Natural killer cell treated with Interleukin-12 subunit alpha and Interleukin-12 subunit beta and Interleukin-15 and Interleukin-18, amount 100 ng/mL, for 72 hours (primary cell): ENCODE measurements around the gene TRIM8. TPM values are rescaled to one million over a fixed set of nuclear protein-coding genes. Genes with fewer than 3 reads are reported as not detected.

Source experiments
- ATAC-seq, 2 donors: fragments of 150-1000 bp; cut with Tn5 transposase in 1 of 2; sonication (Bioruptor Pico), chemical (Tn5 transposase) in 1 of 2; 2 replicates each; pipeline ENCODE4 v1.10.0; 2021
- DNase-seq: peaks from one replicate; pipeline ENCODE4 v3.0.0; 2022; ENCODE audit warnings: low spot score
- H3K27ac Mint-ChIP-seq, 2 donors: 1 replicate in 1 of 2; 2 replicates in 1 of 2; pipeline ENCODE4 v1.8.0; 2022; ENCODE audit warnings: mixed read lengths in 2 of 2, mild to moderate bottlenecking in 1 of 2, moderate library complexity in 1 of 2
- H3K27me3 Mint-ChIP-seq, 2 donors: 1 replicate in 1 of 2; 2 replicates in 1 of 2; pipeline ENCODE4 v1.8.0; 2022; ENCODE audit warnings: mixed read lengths in 2 of 2
- H3K36me3 Mint-ChIP-seq: one replicate; pipeline ENCODE4 v1.8.0; 2022; ENCODE audit warnings: mixed read lengths
- H3K4me1 Mint-ChIP-seq, 2 donors: 1 replicate in 1 of 2; 2 replicates in 1 of 2; pipeline ENCODE4 v1.8.0; 2022; ENCODE audit warnings: low read depth in 2 of 2, mixed read lengths in 2 of 2, mild to moderate bottlenecking in 1 of 2
- H3K4me3 Mint-ChIP-seq: one replicate; pipeline ENCODE4 v1.8.0; 2022; ENCODE audit warnings: mixed read lengths
- H3K9me3 Mint-ChIP-seq: 2 replicates; pipeline ENCODE4 v1.8.0; 2022; ENCODE audit warnings: mixed read lengths
- total RNA-seq, 2 donors: library from RNA; stranded (reverse); gene quantifications; one replicate each; pipeline ENCODE4 v1.2.3, GENCODE V29; 2022

The TRIM8 gene
- total RNA-seq, 2 donors from 2014 or later: 50.2 to 78.5 TPM

DNA sequence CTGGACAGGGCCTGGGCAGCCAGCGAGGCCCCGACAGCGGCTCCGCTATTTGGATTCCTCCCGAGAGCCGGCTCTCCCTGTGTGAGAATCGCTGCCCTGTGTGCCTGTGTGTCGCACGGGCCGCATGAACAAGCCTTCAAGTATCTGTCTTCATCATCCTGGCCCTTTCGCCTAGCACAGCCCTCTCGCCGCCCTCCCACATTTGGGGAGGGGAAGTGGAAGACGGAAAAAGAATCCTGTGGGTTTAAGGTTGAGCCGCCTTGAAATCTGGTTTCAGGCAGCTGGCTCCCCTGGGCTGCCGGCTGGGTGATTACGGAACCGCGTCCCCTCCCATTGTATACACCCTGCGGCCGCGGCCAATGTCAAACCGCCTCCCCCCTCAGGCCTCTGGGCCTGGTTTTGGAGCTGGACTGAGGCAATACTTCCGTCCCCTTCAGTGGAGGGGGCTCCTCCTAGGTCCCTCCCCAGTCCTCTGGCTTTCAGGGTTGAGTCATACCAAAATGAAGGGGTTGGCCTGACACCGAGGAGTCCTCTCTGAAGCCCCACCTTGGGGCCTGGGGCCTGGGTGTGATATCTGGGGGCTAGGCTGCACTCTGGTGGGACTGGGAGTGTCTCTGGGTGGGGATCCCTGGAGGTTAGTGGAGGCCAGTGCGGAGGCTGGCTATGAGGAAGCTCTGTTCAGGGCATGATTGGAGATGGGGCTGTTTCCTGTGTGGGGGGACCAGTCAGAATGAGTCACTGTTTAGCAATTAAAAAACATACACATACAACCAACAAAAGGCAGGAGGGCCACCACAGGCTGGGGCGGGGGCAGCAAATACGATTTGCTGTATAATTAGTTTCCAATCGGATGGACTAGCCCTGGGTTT, 1.7 kb downstream of the TRIM8 start:
- Mint-ChIP-seq H3K9me3 (no peaks in the 10 kb centered on the region), H3K27me3 (no peaks in the 10 kb centered on the region), H3K36me3 (no peaks in the 10 kb centered on the region), H3K27ac (peak overlapping the region; percentile 93 to 98), H3K4me3 (peak overlapping the region; percentile 87), H3K4me1 (peaks cover 46 to 56% of the 10 kb centered on the region in 2 donors)
- peak; percentile 91 for DNase-seq
- ATAC-seq: peak; percentile 69 to 80

DNA sequence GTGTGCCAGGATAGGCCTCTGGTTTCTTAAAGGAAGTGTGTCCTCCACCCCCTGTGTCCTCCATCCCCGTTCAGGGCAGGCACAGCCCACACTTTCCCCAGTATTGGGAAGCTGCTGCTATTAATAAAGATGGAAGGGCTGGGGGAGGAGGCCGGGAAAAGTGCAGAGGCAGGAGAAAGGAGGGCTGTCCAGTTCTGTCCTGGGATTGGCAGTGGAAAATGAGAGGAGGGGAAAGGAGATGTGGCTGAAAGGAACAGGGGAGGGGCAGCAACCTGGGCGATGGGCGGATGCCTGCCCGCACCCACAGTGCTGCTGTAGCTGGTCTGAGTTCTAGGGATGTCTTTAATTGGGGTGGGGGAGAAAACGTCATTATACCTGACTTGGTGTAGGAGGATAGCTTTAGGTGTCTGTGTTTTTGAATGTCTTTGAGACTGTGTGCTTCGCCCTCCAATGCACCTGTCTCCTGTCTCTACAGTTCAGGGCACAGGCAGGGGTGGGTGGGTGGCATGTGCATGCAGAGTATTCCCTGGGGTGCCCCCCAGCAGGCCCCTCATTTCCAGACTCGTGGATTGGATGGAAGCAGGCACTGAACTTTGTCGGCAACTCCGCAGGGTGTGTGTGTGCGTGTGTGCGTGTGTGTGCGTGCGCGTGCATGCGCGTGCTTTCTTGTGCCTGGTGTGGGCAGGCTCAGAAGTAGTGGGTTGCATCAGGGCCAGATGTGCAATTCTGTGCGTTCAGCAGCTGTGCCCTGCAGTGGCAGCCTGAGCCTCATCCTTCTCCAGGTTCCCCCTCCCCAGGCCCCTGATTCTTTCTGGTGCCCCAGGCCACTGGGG, 2.5 kb downstream of the TRIM8 start:
- Mint-ChIP-seq H3K4me3 (peak overlapping the region; percentile 87), H3K27me3 (no peaks in the 10 kb centered on the region), H3K4me1 (peaks cover 48 to 57% of the 10 kb centered on the region in 2 donors), H3K27ac (peak overlapping the region; percentile 93 to 98), H3K9me3 (no peaks in the 10 kb centered on the region), H3K36me3 (no peaks in the 10 kb centered on the region)
- DNase-seq (no peak), ATAC-seq (no peak)

DNA sequence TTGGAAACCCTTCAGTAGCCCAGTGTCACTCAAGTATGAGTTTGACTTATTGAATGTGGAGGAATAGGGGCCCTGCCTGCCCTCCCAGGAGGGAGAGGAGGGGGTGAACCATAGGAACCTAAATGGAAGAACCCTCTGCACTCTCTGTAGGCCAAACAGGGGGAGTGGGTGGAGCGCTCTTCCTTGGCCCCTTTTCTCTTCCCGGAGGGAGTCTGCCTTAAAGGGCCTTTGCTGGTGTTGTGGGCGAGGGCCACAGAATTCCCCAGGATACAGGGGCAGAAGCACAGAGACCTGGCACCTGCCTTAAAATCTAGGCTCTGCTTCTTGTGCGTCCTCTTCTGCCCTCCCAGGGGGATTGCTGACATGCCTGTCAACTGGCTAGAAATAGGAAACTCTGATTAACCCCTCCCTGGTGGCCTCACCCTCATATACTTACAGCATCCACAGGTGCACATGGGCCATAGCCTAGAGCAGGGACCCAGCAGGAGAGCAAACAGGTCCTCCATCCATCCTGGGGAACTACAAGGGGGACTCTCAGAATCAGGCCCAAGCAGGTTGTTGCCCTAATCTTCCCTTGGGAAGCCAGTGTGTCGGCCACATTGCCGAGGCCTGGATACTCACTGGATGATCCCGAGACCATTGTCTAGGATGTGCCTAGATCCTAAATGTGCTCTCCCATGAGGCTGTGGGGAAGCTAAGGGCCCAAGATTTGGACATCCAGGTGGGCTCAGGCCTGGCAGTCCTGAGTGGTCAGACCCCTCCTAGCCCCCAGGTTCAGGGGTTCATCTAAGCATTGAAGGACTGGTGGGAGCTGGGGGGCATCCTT, 3.4 kb downstream of the TRIM8 start:
- H3K27ac Mint-ChIP-seq: peak overlapping the region; percentile 93 to 98

DNA sequence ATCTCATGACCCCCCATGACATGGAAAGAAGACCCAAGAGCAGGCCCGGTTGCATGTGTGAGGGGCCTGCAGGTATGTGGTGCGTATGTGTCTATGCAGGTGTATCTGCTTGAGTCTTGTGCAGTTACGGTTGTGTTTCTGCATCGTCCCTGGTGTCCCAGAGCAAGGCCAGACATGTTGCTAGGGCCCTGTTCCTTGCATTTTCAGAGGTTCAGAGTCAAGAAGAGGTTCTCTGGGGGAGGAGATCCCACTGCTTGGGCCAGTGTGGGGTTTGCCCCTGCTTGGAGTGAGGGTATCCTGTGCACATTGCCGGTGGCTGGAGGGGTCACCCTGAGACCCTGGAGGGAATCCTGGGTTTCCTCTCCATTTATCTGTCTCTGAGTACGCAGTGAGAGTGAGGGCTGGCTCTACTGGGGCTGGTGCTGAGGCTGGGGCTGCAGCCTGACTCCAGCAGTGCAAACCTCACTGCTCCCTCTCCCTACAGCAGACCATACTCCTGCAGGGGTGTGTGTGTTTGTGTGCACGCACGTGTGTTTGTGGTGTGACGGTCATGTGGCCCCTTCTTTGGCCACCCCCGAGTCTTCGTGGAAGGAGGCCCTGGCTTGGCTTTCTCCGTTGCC, 4.1 kb downstream of the TRIM8 start:
- H3K27ac Mint-ChIP-seq: peak overlapping the region; percentile 93 to 98
- H3K27me3 Mint-ChIP-seq: no peaks in the 10 kb centered on the region
- no peaks in the 10 kb centered on the region for H3K36me3 Mint-ChIP-seq
- no peak for DNase-seq
- H3K9me3 Mint-ChIP-seq: no peaks in the 10 kb centered on the region
- H3K4me3 Mint-ChIP-seq: peak overlapping the region; percentile 87
- ATAC-seq: no peak
- H3K4me1 Mint-ChIP-seq: peaks cover 61 to 69% of the 10 kb centered on the region in 2 donors

More for the DNA sequence above, 3.4 kb downstream of the TRIM8 start:
- peak overlapping the region; percentile 87 for H3K4me3 Mint-ChIP-seq
- DNase-seq (no peak), ATAC-seq (no peak)
- H3K27me3 Mint-ChIP-seq: no peaks in the 10 kb centered on the region
- peaks cover 54 to 63% of the 10 kb centered on the region in 2 donors for H3K4me1 Mint-ChIP-seq
- H3K36me3 Mint-ChIP-seq: no peaks in the 10 kb centered on the region
- no peaks in the 10 kb centered on the region for H3K9me3 Mint-ChIP-seq

DNA sequence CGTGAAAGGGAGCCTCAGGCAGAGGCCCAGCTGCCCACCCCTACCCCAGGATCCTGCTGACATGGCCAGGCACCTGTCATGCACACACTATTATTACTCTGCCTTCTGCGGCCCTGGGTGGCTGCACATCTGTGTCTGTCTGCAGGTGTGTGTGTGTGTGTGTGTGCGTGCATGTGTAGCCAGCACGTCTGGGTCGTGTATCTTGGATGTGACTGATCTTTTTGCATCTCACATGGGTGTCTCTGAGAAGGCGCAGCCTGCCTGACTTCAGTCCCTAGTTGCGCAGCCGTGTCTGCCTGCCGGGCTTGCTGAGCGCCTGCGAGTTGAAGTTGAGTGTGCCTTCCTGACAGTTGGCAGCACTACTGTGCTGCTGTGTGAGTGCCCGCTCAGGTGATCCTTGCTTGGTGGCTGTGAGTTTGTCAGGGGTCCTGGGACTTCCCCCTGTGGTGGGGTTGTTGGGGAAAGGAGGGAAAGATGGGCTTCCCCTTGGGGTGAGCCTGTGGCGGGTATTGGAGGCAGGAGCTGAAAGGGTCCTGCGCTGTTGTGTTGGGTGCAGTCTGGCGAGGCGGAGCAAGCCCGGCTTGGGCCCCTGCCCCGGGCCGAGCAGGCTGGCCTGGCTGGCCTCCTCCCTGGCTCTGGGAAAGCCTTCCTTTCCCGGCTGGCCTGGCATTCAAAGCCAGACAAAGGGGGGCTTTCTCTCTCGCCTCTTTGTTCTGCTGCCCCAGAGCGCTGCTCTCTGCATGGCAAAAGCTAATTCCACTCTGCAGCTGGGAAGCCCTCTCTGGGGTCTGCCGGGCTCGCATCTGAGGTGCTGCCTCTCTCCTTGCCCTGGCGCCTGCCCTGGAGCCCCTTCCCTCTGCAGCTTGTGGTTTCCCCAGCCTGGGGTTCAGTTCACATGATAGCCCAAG, 4.9 kb downstream of the TRIM8 start:
- H3K4me1 Mint-ChIP-seq: peaks cover 66 to 75% of the 10 kb centered on the region in 2 donors
- DNase-seq: no peak
- H3K9me3 Mint-ChIP-seq: no peaks in the 10 kb centered on the region
- H3K36me3 Mint-ChIP-seq: no peaks in the 10 kb centered on the region
- peak overlapping the region; percentile 93 to 98 for H3K27ac Mint-ChIP-seq
- no peak for ATAC-seq
- peak overlapping the region; percentile 87 for H3K4me3 Mint-ChIP-seq
- H3K27me3 Mint-ChIP-seq: no peaks in the 10 kb centered on the region

DNA sequence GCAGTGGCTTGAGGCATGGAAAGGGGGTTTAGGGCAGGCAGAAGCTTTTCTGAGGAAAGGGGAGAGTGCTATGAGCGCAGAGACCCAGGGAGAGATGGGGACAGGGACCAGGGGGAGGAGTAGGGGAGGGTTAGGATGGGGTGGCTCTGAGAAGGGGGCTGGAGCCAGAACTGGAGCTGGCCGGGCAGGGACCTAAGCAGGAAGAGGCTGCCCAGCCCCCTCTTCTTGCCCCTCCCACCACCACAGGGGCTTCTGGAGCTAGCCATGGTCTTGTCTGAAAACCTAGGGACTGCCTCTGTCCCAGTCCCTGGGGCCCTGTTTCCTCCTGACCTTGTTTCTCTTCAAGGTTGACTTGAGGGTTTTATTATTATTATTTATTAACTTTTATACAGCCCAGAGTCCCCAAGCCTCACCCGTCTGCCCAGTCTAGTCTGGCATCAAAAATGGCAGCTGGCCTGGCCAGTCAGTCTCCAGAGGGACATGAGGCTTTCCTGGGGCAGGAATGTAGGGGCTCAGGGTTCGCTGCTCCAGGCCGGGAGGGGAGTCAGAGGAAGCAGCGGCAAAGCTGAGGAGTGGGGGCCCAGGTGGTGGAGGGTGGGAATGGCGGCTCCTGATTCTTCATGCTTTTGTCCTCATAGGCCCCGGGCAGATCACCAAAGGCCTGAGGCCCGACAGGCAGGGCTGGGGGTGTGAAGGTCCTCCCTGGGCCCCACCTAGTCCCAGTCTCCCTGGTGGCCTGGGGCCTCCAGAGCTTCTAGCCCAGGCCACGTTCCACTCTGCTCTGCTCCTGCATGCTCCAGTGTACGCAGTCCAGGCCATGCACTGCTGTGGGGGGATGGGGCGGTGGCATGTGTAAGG, 5.7 kb downstream of the TRIM8 start:
- no peaks in the 10 kb centered on the region for H3K9me3 Mint-ChIP-seq
- peaks cover 66 to 79% of the 10 kb centered on the region in 2 donors for H3K4me1 Mint-ChIP-seq
- no peak for ATAC-seq
- H3K27me3 Mint-ChIP-seq: no peaks in the 10 kb centered on the region
- H3K36me3 Mint-ChIP-seq: no peaks in the 10 kb centered on the region
- H3K27ac Mint-ChIP-seq: peak overlapping the region; percentile 93 to 98
- no peak for DNase-seq
- peak overlapping the region; percentile 87 for H3K4me3 Mint-ChIP-seq

DNA sequence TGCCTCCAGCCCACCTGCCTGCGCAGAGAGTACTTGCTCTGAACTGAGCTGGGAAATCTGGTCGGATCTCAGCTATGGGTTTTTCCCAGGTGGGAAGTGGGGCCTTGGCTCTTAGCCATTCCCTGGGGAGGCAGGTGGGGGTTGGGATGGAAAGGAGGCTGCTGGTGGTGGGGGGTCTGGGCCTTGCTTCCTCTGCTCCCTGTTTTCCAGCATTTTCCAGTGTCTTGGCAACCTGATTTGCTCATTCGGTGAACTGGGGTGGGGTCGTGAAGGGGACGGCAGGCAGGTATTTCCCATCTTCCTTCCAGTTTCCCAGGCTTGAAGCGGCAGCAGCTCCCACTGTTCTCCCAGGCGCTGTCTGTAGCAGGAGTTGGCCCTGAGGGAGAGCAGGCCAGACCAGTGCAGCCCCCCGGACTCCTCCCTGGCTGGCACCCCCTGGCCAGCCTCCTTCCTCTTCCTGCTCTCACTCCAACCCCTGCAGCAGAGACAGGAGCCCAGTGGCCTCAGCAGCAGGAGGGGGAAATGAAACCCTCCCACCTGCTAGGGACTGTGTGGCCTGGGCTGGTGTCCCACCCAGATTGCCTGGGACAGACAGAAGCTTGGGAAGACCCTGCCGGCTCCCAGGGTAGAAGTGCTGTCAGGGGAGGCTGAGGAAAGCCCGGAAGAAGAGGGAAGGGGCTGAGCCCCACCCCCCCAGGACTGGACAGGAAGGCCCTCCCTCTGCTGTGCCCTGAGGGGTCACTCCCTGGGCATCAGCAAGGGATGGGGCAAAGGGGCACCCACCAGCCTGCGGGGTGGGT, 6.6 kb downstream of the TRIM8 start:
- DNase-seq: no peak
- no peaks in the 10 kb centered on the region for H3K36me3 Mint-ChIP-seq
- H3K4me3 Mint-ChIP-seq: peak overlapping the region; percentile 79
- peaks cover 64 to 75% of the 10 kb centered on the region in 2 donors for H3K4me1 Mint-ChIP-seq
- no peaks in the 10 kb centered on the region for H3K27me3 Mint-ChIP-seq
- H3K9me3 Mint-ChIP-seq: no peaks in the 10 kb centered on the region
- ATAC-seq: no peak
- peak overlapping the region; percentile 93 to 98 for H3K27ac Mint-ChIP-seq

DNA sequence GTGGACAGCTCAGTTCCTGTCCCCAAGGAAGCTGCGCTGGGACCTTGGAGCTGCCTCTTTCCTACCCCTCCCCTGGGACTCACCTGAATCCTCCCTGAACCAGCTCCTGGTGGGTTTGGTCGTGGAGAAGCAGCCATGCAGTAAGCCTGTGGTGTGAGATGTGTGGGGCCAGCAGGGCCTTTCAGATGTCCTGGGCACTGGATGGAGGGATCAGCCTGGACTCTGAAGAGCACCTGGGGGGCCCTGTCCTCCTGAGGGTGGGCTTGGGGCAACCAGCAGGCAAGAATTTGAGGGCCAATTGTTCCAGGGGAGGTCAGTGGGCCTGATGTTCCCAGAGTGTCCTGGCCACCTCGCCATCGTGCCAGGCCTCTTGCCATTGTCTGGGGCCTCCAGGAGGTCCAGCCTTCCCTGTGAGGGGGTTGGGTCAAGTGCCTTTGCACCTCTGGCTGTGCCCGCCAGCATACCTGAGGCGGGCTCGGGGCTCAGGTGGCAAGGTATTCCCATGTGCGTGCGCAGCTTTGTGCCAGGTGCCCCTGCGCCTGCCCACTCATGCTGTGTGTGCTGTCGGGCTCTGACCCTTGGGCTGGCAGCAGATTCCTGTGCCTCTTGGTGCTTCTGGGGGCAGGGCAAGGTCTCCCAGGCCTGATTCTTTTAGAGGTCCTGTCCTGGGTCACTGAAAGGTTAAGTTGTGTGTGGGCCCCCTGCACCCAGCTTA, 7.3 kb downstream of the TRIM8 start:
- H3K27ac Mint-ChIP-seq: peak overlapping the region; percentile 93 to 98
- DNase-seq (no peak), ATAC-seq (no peak)
- H3K4me1 Mint-ChIP-seq: peaks cover 57 to 67% of the 10 kb centered on the region in 2 donors
- peak overlapping the region; percentile 79 for H3K4me3 Mint-ChIP-seq
- H3K27me3 Mint-ChIP-seq: no peaks in the 10 kb centered on the region
- no peaks in the 10 kb centered on the region for H3K9me3 Mint-ChIP-seq
- no peaks in the 10 kb centered on the region for H3K36me3 Mint-ChIP-seq

DNA sequence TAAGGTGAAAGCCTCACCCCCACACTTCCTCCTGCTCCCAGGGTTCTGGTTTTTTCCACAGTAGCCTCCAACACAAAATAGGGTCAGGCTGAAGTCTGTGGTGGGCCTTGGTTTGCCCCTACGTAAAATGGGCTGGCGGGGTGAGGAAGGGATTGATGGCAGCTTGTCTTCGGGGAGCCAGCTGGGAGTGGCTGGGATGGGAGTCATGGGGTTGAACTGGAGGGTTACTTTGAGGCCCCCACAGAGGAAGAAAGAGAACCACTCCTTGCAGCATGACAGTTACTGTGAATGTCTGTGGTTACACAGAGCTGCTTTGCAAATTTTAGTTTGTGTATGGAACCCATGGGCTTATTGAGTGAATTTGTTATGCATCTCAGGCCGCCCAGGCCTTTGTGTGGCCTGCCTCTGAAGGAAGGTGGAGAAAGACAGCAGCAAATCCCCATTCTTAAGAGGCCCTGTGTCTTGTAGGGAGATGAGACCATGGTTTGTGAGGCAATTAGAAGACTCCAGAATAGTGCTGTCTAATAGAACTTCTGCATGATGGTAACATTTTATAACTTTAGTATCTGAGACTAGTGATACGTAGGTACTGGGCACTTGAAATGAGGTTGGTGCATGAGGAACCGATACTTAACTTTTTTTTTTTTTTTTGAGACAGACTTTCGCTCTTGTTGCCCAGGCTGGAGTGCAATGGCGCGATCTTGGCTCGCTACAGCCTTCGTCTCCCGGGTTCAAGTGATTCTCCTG, 8.1 kb downstream of the TRIM8 start:
- H3K4me1 Mint-ChIP-seq: peaks cover 52 to 64% of the 10 kb centered on the region in 2 donors
- peaks cover under 1% of the 10 kb centered on the region for H3K36me3 Mint-ChIP-seq
- no peak for DNase-seq
- peak overlapping the region; percentile 79 for H3K4me3 Mint-ChIP-seq
- H3K9me3 Mint-ChIP-seq: no peaks in the 10 kb centered on the region
- H3K27me3 Mint-ChIP-seq: no peaks in the 10 kb centered on the region
- peak overlapping the region; percentile 93 to 98 for H3K27ac Mint-ChIP-seq
- peak in 1 of 2 donors; percentile 47 for ATAC-seq

DNA sequence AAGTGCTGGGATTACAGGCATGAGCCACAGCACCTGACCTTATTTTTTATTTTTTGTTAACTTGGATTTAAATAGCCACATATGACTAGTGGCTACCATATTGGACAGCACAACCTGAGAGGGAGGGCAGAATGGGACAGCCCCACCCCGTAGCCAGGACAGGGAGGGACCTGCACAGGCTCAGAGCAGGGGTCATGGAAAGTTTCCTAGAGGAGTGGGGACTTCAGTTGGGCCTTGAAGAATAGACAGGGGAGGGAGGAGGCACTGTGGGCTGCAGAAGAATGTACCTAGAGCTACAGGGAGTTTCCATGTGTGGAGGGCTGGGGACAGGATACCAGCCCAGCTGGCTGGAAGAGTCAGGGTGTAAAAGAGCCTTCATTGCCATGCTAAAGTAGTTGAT, 8.8 kb downstream of the TRIM8 start:
- no peaks in the 10 kb centered on the region for H3K9me3 Mint-ChIP-seq
- no peaks in the 10 kb centered on the region for H3K27me3 Mint-ChIP-seq
- peaks cover 46 to 62% of the 10 kb centered on the region in 2 donors for H3K4me1 Mint-ChIP-seq
- peaks cover 5% of the 10 kb centered on the region for H3K36me3 Mint-ChIP-seq
- DNase-seq: no peak
- peak overlapping the region; percentile 93 to 98 for H3K27ac Mint-ChIP-seq
- peak overlapping the region; percentile 79 for H3K4me3 Mint-ChIP-seq
- peak in 1 of 2 donors; percentile 25 for ATAC-seq
